GM23338 (cell line): Measurements from ENCODE around the gene IQCK.

Experiments used
- CREB1 ChIP-seq: fragments of 250-450 bp; sonication (Bioruptor Pico); IDR thresholded peaks from 2 replicates; pipeline ENCODE4 v1.5.0; 2020; ENCODE audit warnings: low read depth, mild to moderate bottlenecking, moderate library complexity
- EZH2 ChIP-seq: fragments of 200-600 bp; sonication (generic); IDR thresholded peaks from one replicate; pipeline ENCODE4 v1.8.0; 2017; ENCODE audit warnings: antibody characterized with exemption, mild to moderate bottlenecking, low read depth; ENCODE audit not compliant: unreplicated experiment
- EZH2phosphoT487 ChIP-seq: fragments of 200-600 bp; sonication (generic); IDR thresholded peaks from one replicate; pipeline ENCODE4 v1.8.1; 2018; ENCODE audit warnings: antibody characterized with exemption; ENCODE audit not compliant: unreplicated experiment
- JUNB ChIP-seq: IDR thresholded peaks from one replicate; pipeline ENCODE4 v1.6.1; 2016; ENCODE audit warnings: antibody characterized with exemption; ENCODE audit not compliant: unreplicated experiment
- NANOG ChIP-seq: IDR thresholded peaks from 2 replicates; pipeline ENCODE4 v1.6.1; 2016; ENCODE audit warnings: antibody characterized with exemption, borderline replicate concordance
- POLR2AphosphoS5 ChIP-seq: IDR thresholded peaks from 2 replicates; pipeline ENCODE4 v1.6.1; 2016; ENCODE audit warnings: antibody characterized with exemption, low read depth
- ZNF114 ChIP-seq: fragments of 250-450 bp; sonication (Bioruptor Pico); IDR thresholded peaks from 2 replicates; pipeline ENCODE4 v1.5.0; 2020; ENCODE audit warnings: mild to moderate bottlenecking, moderate library complexity
- ZNF331 ChIP-seq: fragments of 250-450 bp; sonication (Bioruptor Pico); IDR thresholded peaks from 2 replicates; pipeline ENCODE4 v1.5.0; 2020; ENCODE audit warnings: low read depth, mild to moderate bottlenecking, moderate library complexity
- TF ChIP-seq, protein P1 (sequence below): fragments of 250-450 bp; sonication (Bioruptor Pico); IDR thresholded peaks from 2 replicates; pipeline ENCODE4 v1.5.0; 2020; ENCODE audit warnings: mild to moderate bottlenecking, moderate library complexity
- TF ChIP-seq, protein P2 (sequence below), 2 experiments: fragments of 200-600 bp in 1 of 2; sonication (generic) in 1 of 2; conservative IDR thresholded peaks; 2 replicates each; pipeline versions ENCODE4 v1.5.1 to v1.6.1; 2016 to 2017; ENCODE audit warnings: antibody characterized with exemption in 2 of 2, low read depth in 2 of 2, mild to moderate bottlenecking in 2 of 2, moderate library complexity in 1 of 2
- TF ChIP-seq, protein P3 (sequence below): IDR thresholded peaks from one replicate; pipeline ENCODE4 v1.6.1; 2018; ENCODE audit warnings: antibody characterized with exemption; ENCODE audit not compliant: unreplicated experiment

GRCh38 chr16:19691161-19691711, 26.8 kb upstream of the IQCK start:
- no peak for TF ChIP-seq ZNF331 (CRISPR knock-in tag)
- TF ChIP-seq, protein P1, sequence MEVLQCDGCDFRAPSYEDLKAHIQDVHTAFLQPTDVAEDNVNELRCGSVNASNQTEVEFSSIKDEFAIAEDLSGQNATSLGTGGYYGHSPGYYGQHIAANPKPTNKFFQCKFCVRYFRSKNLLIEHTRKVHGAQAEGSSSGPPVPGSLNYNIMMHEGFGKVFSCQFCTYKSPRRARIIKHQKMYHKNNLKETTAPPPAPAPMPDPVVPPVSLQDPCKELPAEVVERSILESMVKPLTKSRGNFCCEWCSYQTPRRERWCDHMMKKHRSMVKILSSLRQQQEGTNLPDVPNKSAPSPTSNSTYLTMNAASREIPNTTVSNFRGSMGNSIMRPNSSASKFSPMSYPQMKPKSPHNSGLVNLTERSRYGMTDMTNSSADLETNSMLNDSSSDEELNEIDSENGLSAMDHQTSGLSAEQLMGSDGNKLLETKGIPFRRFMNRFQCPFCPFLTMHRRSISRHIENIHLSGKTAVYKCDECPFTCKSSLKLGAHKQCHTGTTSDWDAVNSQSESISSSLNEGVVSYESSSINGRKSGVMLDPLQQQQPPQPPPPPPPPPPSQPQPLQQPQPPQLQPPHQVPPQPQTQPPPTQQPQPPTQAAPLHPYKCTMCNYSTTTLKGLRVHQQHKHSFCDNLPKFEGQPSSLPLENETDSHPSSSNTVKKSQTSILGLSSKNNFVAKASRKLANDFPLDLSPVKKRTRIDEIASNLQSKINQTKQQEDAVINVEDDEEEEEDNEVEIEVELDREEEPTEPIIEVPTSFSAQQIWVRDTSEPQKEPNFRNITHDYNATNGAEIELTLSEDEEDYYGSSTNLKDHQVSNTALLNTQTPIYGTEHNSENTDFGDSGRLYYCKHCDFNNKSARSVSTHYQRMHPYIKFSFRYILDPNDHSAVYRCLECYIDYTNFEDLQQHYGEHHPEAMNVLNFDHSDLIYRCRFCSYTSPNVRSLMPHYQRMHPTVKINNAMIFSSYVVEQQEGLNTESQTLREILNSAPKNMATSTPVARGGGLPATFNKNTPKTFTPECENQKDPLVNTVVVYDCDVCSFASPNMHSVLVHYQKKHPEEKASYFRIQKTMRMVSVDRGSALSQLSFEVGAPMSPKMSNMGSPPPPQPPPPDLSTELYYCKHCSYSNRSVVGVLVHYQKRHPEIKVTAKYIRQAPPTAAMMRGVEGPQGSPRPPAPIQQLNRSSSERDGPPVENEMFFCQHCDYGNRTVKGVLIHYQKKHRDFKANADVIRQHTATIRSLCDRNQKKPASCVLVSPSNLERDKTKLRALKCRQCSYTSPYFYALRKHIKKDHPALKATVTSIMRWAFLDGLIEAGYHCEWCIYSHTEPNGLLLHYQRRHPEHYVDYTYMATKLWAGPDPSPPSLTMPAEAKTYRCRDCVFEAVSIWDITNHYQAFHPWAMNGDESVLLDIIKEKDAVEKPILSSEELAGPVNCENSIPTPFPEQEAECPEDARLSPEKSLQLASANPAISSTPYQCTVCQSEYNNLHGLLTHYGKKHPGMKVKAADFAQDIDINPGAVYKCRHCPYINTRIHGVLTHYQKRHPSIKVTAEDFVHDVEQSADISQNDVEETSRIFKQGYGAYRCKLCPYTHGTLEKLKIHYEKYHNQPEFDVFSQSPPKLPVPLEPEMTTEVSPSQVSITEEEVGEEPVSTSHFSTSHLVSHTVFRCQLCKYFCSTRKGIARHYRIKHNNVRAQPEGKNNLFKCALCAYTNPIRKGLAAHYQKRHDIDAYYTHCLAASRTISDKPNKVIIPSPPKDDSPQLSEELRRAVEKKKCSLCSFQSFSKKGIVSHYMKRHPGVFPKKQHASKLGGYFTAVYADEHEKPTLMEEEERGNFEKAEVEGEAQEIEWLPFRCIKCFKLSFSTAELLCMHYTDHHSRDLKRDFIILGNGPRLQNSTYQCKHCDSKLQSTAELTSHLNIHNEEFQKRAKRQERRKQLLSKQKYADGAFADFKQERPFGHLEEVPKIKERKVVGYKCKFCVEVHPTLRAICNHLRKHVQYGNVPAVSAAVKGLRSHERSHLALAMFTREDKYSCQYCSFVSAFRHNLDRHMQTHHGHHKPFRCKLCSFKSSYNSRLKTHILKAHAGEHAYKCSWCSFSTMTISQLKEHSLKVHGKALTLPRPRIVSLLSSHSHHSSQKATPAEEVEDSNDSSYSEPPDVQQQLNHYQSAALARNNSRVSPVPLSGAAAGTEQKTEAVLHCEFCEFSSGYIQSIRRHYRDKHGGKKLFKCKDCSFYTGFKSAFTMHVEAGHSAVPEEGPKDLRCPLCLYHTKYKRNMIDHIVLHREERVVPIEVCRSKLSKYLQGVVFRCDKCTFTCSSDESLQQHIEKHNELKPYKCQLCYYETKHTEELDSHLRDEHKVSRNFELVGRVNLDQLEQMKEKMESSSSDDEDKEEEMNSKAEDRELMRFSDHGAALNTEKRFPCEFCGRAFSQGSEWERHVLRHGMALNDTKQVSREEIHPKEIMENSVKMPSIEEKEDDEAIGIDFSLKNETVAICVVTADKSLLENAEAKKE (CRISPR knock-in tag) = no peak
- TF ChIP-seq EZH2 = no peak
- TF ChIP-seq EZH2phosphoT487 = no peak
- TF ChIP-seq, protein P2, sequence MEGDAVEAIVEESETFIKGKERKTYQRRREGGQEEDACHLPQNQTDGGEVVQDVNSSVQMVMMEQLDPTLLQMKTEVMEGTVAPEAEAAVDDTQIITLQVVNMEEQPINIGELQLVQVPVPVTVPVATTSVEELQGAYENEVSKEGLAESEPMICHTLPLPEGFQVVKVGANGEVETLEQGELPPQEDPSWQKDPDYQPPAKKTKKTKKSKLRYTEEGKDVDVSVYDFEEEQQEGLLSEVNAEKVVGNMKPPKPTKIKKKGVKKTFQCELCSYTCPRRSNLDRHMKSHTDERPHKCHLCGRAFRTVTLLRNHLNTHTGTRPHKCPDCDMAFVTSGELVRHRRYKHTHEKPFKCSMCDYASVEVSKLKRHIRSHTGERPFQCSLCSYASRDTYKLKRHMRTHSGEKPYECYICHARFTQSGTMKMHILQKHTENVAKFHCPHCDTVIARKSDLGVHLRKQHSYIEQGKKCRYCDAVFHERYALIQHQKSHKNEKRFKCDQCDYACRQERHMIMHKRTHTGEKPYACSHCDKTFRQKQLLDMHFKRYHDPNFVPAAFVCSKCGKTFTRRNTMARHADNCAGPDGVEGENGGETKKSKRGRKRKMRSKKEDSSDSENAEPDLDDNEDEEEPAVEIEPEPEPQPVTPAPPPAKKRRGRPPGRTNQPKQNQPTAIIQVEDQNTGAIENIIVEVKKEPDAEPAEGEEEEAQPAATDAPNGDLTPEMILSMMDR (conservative IDR thresholded peaks at IDR 0.05; ENCODE audit: low read depth in 2 of 2) = no peak
- TF ChIP-seq POLR2AphosphoS5 = no peak
- no peak for TF ChIP-seq CREB1
- no peak for TF ChIP-seq NANOG
- TF ChIP-seq, protein P3, sequence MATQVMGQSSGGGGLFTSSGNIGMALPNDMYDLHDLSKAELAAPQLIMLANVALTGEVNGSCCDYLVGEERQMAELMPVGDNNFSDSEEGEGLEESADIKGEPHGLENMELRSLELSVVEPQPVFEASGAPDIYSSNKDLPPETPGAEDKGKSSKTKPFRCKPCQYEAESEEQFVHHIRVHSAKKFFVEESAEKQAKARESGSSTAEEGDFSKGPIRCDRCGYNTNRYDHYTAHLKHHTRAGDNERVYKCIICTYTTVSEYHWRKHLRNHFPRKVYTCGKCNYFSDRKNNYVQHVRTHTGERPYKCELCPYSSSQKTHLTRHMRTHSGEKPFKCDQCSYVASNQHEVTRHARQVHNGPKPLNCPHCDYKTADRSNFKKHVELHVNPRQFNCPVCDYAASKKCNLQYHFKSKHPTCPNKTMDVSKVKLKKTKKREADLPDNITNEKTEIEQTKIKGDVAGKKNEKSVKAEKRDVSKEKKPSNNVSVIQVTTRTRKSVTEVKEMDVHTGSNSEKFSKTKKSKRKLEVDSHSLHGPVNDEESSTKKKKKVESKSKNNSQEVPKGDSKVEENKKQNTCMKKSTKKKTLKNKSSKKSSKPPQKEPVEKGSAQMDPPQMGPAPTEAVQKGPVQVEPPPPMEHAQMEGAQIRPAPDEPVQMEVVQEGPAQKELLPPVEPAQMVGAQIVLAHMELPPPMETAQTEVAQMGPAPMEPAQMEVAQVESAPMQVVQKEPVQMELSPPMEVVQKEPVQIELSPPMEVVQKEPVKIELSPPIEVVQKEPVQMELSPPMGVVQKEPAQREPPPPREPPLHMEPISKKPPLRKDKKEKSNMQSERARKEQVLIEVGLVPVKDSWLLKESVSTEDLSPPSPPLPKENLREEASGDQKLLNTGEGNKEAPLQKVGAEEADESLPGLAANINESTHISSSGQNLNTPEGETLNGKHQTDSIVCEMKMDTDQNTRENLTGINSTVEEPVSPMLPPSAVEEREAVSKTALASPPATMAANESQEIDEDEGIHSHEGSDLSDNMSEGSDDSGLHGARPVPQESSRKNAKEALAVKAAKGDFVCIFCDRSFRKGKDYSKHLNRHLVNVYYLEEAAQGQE = no peak
- TF ChIP-seq ZNF114 (CRISPR knock-in tag) = no peak
- TF ChIP-seq JUNB = no peak
